D721Med (cell line): ENCODE data around the gene TIMP2.
"Not testable (repeated sequence)": the region's sequence is repeated elsewhere in the genome, so short reads cannot be mapped to it uniquely, and the experiment has no call there.

Experiments used
- DNase-seq: peaks from one replicate; pipeline ENCODE4 v3.0.0; 2011; ENCODE audit warnings: low spot score; ENCODE audit not compliant: insufficient read length
- FAIRE-seq: peaks from 2 replicates; lab custom pipeline; 2011; peaks lifted over from hg19 to GRCh38; lab: Jason Lieb, UNC
- TF ChIP-seq, protein P1 (sequence below): IDR thresholded peaks from 2 replicates; pipeline ENCODE4 v1.5.1; 2012; ENCODE audit warnings: mild to moderate bottlenecking, control low read depth; ENCODE audit not compliant: insufficient read depth; ENCODE audit errors: missing control alignments

The TIMP2 gene

GRCh38 chr17:78969865-78970264 lies 44.7 kb upstream of the TIMP2 start:
- no peak for DNase-seq
- no peak for FAIRE-seq
- TF ChIP-seq, protein P1, sequence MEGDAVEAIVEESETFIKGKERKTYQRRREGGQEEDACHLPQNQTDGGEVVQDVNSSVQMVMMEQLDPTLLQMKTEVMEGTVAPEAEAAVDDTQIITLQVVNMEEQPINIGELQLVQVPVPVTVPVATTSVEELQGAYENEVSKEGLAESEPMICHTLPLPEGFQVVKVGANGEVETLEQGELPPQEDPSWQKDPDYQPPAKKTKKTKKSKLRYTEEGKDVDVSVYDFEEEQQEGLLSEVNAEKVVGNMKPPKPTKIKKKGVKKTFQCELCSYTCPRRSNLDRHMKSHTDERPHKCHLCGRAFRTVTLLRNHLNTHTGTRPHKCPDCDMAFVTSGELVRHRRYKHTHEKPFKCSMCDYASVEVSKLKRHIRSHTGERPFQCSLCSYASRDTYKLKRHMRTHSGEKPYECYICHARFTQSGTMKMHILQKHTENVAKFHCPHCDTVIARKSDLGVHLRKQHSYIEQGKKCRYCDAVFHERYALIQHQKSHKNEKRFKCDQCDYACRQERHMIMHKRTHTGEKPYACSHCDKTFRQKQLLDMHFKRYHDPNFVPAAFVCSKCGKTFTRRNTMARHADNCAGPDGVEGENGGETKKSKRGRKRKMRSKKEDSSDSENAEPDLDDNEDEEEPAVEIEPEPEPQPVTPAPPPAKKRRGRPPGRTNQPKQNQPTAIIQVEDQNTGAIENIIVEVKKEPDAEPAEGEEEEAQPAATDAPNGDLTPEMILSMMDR, result no peak

DNA sequence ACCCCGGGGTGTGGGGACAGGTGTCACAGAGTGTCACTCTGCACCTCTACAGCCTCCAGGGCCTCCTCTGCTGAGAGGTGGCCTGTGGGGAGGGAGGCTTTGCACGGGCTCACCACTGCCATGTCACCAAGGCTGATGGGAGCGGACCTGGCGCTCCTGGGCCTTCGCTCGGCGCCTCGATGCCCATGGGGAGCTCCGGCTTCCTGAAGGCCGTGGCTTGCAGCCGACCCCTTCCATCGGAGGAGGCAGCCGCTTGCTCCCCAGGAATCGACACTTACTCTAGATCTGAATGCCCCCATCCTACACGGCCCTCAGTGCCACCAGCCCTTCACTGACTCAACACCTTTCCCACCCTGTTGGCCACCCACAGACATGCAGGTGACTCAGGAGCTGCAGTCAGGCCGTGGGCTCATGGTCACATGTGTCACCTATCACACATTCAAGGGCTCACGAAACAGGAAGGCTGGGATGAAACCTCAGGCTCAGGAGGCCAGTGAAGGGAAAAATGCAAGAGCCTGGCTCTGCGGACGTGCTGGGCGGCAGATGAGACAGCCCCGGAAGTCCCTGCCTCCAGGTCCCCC lies 42.7 kb upstream of the TIMP2 start:
- TF ChIP-seq, protein P1, result no peak
- FAIRE-seq, result no peak
- DNase-seq, result no peak

- TF ChIP-seq, protein P1, result no peak
- DNase-seq, result no peak
- no peak for FAIRE-seq
Measured at GRCh38 chr17:78966910-78967600, 41.9 kb upstream of the TIMP2 start.

GRCh38 chr17:78966123-78966813 lies 41.1 kb upstream of the TIMP2 start:
- TF ChIP-seq, protein P1, result no peak
- DNase-seq (no peak), FAIRE-seq (no peak)

DNA sequence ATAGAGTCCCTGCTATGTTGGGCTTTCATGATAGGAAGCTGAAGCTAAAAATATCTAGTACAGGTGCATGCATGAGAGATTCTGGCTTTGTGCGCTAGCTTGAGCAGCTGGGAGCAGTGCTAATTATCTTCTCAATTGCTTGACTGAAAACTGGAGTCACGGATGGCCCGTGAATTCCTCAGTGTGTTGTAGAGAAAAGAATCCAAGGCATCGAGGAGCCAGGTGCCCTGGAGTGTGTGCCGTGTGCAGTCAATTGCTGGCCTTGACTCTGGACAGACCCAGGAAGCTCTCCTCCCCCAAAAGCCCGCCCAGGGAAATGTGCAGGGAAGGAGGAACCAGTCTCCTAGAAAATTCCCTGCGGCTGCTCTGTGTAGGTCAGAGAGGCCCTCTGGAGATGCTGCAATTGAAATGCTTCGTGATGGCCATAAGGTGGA lies 40.3 kb upstream of the TIMP2 start:
- no peak for DNase-seq
- TF ChIP-seq, protein P1, result no peak
- FAIRE-seq, result no peak

GRCh38 chr17:78963378-78963777 lies 38.2 kb upstream of the TIMP2 start:
- DNase-seq (no peak), FAIRE-seq (no peak)
- TF ChIP-seq, protein P1, result no peak

DNA sequence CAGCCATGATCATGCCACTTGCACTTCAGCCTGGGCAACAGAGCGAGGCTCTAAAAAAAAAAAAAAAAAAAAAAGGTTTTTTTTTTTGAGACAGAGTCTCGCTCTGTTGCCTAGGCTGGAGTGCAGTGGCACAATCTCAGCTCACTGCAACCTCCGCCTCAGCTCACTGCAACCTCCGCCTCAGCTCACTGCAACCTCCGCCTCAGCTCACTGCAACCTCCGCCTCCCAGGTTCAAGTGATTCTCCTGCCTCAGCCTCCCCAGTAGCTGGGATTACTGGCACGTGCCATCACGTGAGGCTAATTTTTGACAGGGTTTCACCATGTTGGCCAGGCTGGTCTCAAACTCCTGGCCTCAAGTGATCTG lies 37.8 kb upstream of the TIMP2 start:
- FAIRE-seq, DNase-seq: not testable (repeated sequence)
